HG03159 (cell line): Measurements from ENCODE around the gene AVL9.
"Not testable (repeated sequence)": the region's sequence is repeated elsewhere in the genome, so short reads cannot be mapped to it uniquely, and the experiment has no call there.

Experiments used
- ATAC-seq: cut with Tn5 transposase; IDR thresholded peaks from one replicate; pipeline ENCODE4 v1.9.1; 2021; ENCODE audit warnings: mild to moderate bottlenecking, moderate library complexity; ENCODE audit not compliant: unreplicated experiment

Gene AVL9

GRCh38 chr7:32495298-32496051, at the start of gene AVL9:
Gene AVL9, plus strand, starts transcription at chr7:32495489. Its CDS starts 221 bp downstream, at chr7:32495710.
- ATAC-seq = peak; percentile 95

GRCh38 chr7:32447218-32447617, 48.1 kb upstream of the AVL9 start:
- ATAC-seq = no peak

- ATAC-seq = no peak
Measured at GRCh38 chr7:32453341-32454011, 41.8 kb upstream of the AVL9 start.

- no peak for ATAC-seq
Measured at GRCh38 chr7:32458025-32458424, 37.3 kb upstream of the AVL9 start.

GRCh38 chr7:32459788-32460187, 35.5 kb upstream of the AVL9 start:
- no peak for ATAC-seq

GRCh38 chr7:32461484-32461883, 33.8 kb upstream of the AVL9 start:
- no peak for ATAC-seq

- ATAC-seq = no peak
Measured at GRCh38 chr7:32462451-32462850, 32.8 kb upstream of the AVL9 start.

- ATAC-seq = no peak
Measured at GRCh38 chr7:32462977-32463376, 32.3 kb upstream of the AVL9 start.

- ATAC-seq = not testable (repeated sequence)
Measured at GRCh38 chr7:32464641-32465416, 30.5 kb upstream of the AVL9 start.

- not testable (repeated sequence) for ATAC-seq
Measured at GRCh38 chr7:32470004-32470403, 25.3 kb upstream of the AVL9 start.

- no peak for ATAC-seq
Measured at GRCh38 chr7:32470871-32471270, 24.4 kb upstream of the AVL9 start.

- ATAC-seq = no peak
Measured at GRCh38 chr7:32472015-32472414, 23.3 kb upstream of the AVL9 start.

GRCh38 chr7:32474008-32474407, 21.3 kb upstream of the AVL9 start:
- ATAC-seq = no peak

GRCh38 chr7:32476816-32477648, 18.3 kb upstream of the AVL9 start:
- ATAC-seq = no peak

GRCh38 chr7:32477649-32477980, 17.7 kb upstream of the AVL9 start:
- ATAC-seq = no peak

GRCh38 chr7:32479574-32480200, 15.6 kb upstream of the AVL9 start:
- peak; percentile 58 for ATAC-seq

- no peak for ATAC-seq
Measured at GRCh38 chr7:32481176-32481575, 14.1 kb upstream of the AVL9 start.

- ATAC-seq = no peak
Measured at GRCh38 chr7:32481921-32482320, 13.4 kb upstream of the AVL9 start.

GRCh38 chr7:32489788-32490126, 5.5 kb upstream of the AVL9 start:
- no peak for ATAC-seq

- ATAC-seq = peak; percentile 91
Measured at GRCh38 chr7:32490127-32490796, 5.0 kb upstream of the AVL9 start, which contains the start of gene LSM5. Gene LSM5, minus strand, starts transcription at chr7:32490380. Its CDS starts 15 bp downstream, at chr7:32490365.
